Prostate gland (tissue), 2 donors: ENCODE data around the gene PEX16.
"Not testable (repeated sequence)": the region's sequence is repeated elsewhere in the genome, so short reads cannot be mapped to it uniquely, and the experiment has no call there.

Source experiments
- POLR2A ChIP-seq: fragments of 450-650 bp; IDR thresholded peaks from one replicate; pipeline ENCODE4 v1.6.1; 2016; ENCODE audit warnings: antibody characterized with exemption, mild to moderate bottlenecking
- POLR2AphosphoS5 ChIP-seq: sonication (generic); formaldehyde crosslinking; IDR thresholded peaks from one replicate; pipeline ENCODE4 v1.6.1; 2017; ENCODE audit warnings: antibody characterized with exemption
- TF ChIP-seq, protein P1 (sequence below), 4 experiments: fragments of 200-600 bp in 2 of 4; fragments of 450-650 bp in 2 of 4; sonication (generic) in 2 of 4; IDR thresholded peaks; 1 replicate in 3 of 4; 2 replicates in 1 of 4; pipeline ENCODE4 v1.5.1; 2016 to 2019; ENCODE audit warnings: antibody characterized with exemption in 4 of 4, mild to moderate bottlenecking in 2 of 4, moderate library complexity in 2 of 4

DNA sequence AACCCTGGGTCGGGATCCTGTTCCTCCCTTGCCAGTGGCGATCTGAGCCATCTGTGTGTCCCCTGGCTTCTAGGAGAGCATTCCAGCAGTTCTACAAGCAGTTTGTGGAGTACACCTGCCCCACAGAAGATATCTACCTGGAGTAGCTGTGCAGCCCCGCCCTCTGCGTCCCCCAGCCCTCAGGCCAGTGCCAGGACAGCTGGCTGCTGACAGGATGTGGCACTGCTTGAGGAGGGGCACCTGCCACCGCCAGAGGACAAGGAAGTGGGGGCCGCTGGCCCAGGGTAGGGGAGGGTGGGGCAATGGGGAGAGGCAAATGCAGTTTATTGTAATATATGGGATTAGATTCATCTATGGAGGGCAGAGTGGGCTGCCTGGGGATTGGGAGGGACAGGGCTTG, 12.1 kb downstream of the PEX16 start:
- TF ChIP-seq, protein P1, sequence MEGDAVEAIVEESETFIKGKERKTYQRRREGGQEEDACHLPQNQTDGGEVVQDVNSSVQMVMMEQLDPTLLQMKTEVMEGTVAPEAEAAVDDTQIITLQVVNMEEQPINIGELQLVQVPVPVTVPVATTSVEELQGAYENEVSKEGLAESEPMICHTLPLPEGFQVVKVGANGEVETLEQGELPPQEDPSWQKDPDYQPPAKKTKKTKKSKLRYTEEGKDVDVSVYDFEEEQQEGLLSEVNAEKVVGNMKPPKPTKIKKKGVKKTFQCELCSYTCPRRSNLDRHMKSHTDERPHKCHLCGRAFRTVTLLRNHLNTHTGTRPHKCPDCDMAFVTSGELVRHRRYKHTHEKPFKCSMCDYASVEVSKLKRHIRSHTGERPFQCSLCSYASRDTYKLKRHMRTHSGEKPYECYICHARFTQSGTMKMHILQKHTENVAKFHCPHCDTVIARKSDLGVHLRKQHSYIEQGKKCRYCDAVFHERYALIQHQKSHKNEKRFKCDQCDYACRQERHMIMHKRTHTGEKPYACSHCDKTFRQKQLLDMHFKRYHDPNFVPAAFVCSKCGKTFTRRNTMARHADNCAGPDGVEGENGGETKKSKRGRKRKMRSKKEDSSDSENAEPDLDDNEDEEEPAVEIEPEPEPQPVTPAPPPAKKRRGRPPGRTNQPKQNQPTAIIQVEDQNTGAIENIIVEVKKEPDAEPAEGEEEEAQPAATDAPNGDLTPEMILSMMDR (IDR thresholded peaks at IDR 0.05), result not testable (repeated sequence)
- TF ChIP-seq POLR2A, POLR2AphosphoS5: not testable (repeated sequence)
